Neutrophil (primary cell): ENCODE results near the gene OR4S1.

Experiments
- H3K27ac ChIP-seq: fragments of 200-600 bp; sonication (generic); 2 replicates; pipeline ENCODE4 v1.5.1; 2016; ENCODE audit warnings: mild to moderate bottlenecking, moderate library complexity
- H3K27me3 ChIP-seq: fragments of 200-600 bp; sonication (generic); 2 replicates; pipeline ENCODE4 v1.6.0; 2016; ENCODE audit warnings: mild to moderate bottlenecking
- H3K36me3 ChIP-seq: fragments of 200-600 bp; sonication (generic); 2 replicates; pipeline ENCODE4 v1.5.1; 2017
- H3K4me1 ChIP-seq, 2 experiments: fragments of 200-600 bp in 1 of 2; sonication (generic) in 1 of 2; 1 replicate in 1 of 2; 2 replicates in 1 of 2; pipeline versions ENCODE4 v1.5.1 to v1.6.1; 2013 to 2016; ENCODE audit warnings: low read depth in 1 of 2, low read length in 1 of 2, mild to moderate bottlenecking in 1 of 2, moderate library complexity in 1 of 2; ENCODE audit not compliant: control insufficient read depth in 1 of 2, insufficient read depth in 1 of 2
- H3K4me3 ChIP-seq, 2 experiments: fragments of 200-600 bp in 1 of 2; sonication (generic) in 1 of 2; 1 replicate in 1 of 2; 2 replicates in 1 of 2; pipeline ENCODE4 v1.5.1; 2013 to 2016; ENCODE audit warnings: low read depth in 1 of 2, low read length in 1 of 2, mild to moderate bottlenecking in 1 of 2, moderate library complexity in 1 of 2
- H3K9me3 ChIP-seq: fragments of 200-600 bp; sonication (generic); 2 replicates; pipeline ENCODE4 v1.5.1; 2016
- CTCF ChIP-seq: fragments of 200-600 bp; sonication (generic); IDR thresholded peaks from 2 replicates; pipeline ENCODE4 v1.5.1; 2016; ENCODE audit warnings: antibody characterized with exemption

The OR4S1 gene

GRCh38 chr11:48354677-48355076 lies 48.7 kb downstream of the OR4S1 start:
- Histone ChIP-seq H3K27me3 (no peaks in the 10 kb centered on the region), H3K4me3 (no peak overlapping the region), H3K4me1 (no peaks in the 10 kb centered on the region), H3K36me3 (no peaks in the 10 kb centered on the region), H3K9me3 (no peaks in the 10 kb centered on the region), H3K27ac (no peak overlapping the region)
- no peak for TF ChIP-seq CTCF
